Activated CD4-positive, CD25-positive, alpha-beta regulatory T cell treated with anti-CD3 and anti-CD28 coated beads, Interleukin-2, amount 50 U/mL, for 72 hours (primary cell): ENCODE results near the gene CCRL2.

Source experiments
- DNase-seq: peaks from one replicate; pipeline ENCODE4 v3.0.0; 2021

CCRL2 gene

GRCh38 chr3:46406788-46407611 is at the start of gene CCRL2, which contains the start of gene CCR5AS:
TSS of gene CCRL2 (plus strand) at chr3:46407259. CDS start at chr3:46408080, 821 bp downstream.
TSS of gene CCR5AS (minus strand) at chr3:46407066.
- DNase-seq = peak; percentile 56

GRCh38 chr3:46358466-46358865 is 48.6 kb upstream of the CCRL2 start:
- no peak for DNase-seq

- DNase-seq = no peak
These were observed 47.1 kb upstream of the CCRL2 start for GRCh38 chr3:46359733-46360493.

- DNase-seq = no peak
These were observed 46.2 kb upstream of the CCRL2 start for GRCh38 chr3:46360907-46361306.

- no peak for DNase-seq
These were observed 45.4 kb upstream of the CCRL2 start for GRCh38 chr3:46361408-46362283.

GRCh38 chr3:46365041-46365440 is 42.0 kb upstream of the CCRL2 start:
- no peak for DNase-seq

- DNase-seq = no peak
These were observed 41.1 kb upstream of the CCRL2 start for GRCh38 chr3:46365737-46366524.

GRCh38 chr3:46367811-46368210 is 39.2 kb upstream of the CCRL2 start:
- DNase-seq = no peak

GRCh38 chr3:46368569-46368968 is 38.5 kb upstream of the CCRL2 start:
- peak; percentile 40 for DNase-seq

- DNase-seq = no peak
These were observed 37.9 kb upstream of the CCRL2 start for GRCh38 chr3:46369151-46369550.

- DNase-seq = peak; percentile 54
These were observed 37.4 kb upstream of the CCRL2 start for GRCh38 chr3:46369675-46370132.

GRCh38 chr3:46370839-46371518 is 36.1 kb upstream of the CCRL2 start, which contains the start of gene CCR5:
TSS of gene CCR5 (plus strand) at chr3:46370946. CDS start at chr3:46372903, 1,957 bp downstream.
- no peak for DNase-seq

GRCh38 chr3:46371519-46372340 is 35.3 kb upstream of the CCRL2 start:
- DNase-seq = no peak

GRCh38 chr3:46372492-46373359 is 34.3 kb upstream of the CCRL2 start:
- no peak for DNase-seq

GRCh38 chr3:46374755-46375154 is 32.3 kb upstream of the CCRL2 start:
- no peak for DNase-seq

- DNase-seq = no peak
These were observed 31.8 kb upstream of the CCRL2 start for GRCh38 chr3:46375218-46375617.

GRCh38 chr3:46375814-46376213 is 31.2 kb upstream of the CCRL2 start:
- DNase-seq = no peak

GRCh38 chr3:46378426-46378942 is 28.6 kb upstream of the CCRL2 start:
- DNase-seq = peak; percentile 65
